ENCODE measurements around the gene SNCB.
"Not testable (repeated sequence)": the region's sequence is repeated elsewhere in the genome, so short reads cannot be mapped to it uniquely, and the experiment has no call there.

SNCB gene

DNA sequence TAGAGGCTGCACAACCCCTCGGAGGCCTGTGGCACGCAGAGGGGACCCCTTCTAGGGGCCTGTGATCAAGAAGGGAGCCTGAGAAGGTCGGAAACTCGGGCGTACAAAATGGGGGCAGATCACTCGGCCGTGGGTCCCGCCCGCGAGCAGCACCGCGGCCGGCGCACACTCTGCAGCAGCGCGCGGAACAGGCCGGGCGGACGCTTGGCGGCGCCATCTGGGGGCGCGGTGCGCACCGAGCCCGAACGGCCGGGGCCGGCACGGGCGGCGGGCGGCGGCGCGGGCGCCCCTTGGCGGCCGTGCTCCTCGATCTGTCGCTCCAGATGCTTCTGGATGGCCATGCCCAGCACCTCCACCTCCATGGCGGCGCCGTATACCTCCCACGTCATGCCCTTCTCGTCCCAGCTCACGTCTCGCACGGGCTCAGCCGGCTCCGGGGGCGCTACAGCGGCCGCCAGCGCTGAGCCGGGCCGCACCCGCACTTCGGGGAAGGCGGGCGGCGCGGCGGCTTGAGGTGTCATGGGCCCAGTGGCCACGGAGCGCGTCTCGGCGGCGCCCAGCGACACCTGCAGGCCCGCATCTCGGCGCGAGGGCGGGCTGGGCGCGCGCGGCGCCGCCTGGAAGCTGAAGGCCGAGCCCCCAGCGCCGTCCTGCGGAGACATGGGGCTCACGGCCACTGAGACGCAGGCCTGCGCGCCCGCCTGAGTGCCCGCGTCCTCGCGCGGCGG, 33.5 kb downstream of the SNCB start:
- DNase-seq, result peak; percentile 36

GRCh38 chr5:176596069-176596644, 34.2 kb downstream of the SNCB start:
- DNase-seq, result no peak

DNA sequence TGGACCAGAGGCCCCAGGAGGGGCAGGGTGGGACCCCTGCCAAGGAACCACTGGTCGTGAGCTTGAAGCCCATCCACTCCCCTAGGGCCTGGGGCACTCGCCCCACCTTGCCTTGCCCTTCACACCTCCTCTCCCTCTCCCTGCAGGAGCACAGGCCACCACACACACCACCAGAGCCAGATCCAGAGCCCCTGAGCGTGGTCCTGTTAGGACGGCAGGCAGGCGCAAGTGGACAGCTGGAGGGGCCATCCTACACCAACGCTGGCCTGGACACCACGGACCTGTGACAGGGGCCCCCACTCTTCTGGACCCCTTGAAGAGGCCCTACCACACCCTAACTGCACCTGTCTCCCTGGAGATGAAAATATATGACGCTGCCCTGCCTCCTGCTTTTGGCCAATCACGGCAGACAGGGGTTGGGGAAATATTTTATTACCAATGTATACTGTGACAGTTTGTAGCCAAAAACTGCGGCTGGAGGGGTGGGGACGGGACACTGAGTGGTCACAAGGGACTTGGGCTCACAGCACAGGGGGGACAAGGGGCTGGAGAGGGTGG, 34.9 kb downstream of the SNCB start:
- no peak for DNase-seq

DNA sequence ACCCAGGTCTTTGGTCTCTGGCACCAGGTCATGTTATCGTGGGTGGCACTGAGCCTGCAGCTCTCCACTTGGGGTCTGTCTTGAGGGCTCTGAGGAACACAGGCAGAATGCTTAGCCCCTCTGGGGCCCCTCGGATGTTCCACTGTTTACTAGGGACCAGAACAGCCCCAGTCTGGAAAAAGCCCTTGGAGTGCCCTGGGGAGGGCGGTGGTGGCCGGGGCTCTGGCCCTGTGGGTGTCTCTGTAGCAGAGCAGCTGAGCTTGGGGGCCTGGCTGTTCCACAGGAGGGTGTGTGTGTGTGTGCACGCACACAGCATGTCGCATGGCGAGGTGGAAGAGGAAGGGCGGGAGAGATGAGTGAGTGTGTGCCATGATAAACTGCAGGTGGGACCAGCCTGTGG, 35.8 kb downstream of the SNCB start:
- no peak for DNase-seq

DNA sequence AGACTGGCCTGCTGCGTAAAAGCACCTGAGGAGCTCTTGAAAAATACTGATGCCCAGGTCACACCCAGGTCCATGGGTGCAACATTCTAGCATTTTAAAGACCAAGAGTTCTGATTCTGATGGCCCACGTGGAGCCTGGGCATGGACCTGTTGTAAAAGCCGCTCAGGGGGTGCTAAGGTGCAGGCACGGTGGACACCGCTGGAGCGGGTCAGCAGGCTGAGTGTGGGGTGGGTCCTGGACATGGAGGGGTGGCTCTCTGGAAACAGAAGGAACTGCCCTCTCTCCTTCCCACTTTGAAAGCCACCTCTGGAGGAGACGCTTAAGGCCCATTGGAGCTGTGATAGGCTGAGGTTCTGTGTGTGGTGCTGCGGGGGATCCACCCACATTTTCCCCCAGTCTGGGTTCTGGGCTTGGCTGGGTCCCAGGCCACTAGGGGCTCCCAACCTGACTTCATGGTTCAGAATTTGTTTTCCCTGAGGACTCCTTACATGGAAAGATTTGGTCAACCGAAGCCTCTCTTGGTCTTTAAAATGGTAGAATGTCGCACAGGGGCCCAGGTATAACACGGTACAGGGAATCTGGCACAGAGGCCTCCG, 37.0 kb downstream of the SNCB start:
- no peak for DNase-seq

DNA sequence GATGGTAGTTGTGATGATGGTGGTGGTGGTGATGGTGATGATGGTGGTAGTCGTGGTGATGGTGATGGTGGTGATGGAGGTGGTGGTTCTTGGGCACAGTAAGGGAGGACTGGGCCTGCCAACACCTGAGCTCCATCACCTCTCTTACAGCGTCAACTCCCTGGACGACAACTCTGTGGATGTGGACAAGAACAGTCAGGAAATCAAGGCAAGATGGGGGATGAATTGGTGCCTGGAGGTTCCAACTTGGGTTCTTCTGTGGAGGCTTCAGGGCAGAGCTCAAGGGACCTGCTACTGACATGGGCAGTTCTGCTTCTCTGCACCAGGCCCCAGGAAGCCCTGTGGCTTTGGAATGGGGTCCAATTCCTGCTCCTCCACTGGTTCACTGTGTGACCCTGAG, 37.8 kb downstream of the SNCB start:
- no peak for DNase-seq

DNA sequence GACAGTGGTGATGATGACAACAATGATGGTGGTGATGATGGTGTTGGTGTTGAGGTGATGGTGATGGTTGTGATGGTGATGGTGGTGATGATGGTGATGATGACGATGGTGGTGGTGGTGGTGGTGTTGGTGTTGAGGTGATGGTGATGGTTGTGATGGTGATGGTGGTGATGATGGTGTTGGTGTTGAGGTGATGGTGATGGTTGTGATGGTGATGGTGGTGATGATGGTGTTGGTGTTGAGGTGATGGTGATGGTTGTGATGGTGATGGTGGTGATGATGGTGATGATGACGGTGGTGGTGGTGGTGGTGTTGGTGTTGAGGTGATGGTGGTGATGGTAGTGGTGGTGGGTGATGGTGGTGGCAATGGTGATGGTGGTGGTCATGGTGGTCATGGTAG, 38.7 kb downstream of the SNCB start:
- DNase-seq, result not testable (repeated sequence)

- DNase-seq, result no peak
These were observed 40.2 kb downstream of the SNCB start for GRCh38 chr5:176590035-176590717.

- DNase-seq, result no peak
These were observed 41.1 kb downstream of the SNCB start for GRCh38 chr5:176589039-176589769.

- no peak for DNase-seq
These were observed 42.0 kb downstream of the SNCB start for GRCh38 chr5:176588297-176588696.

GRCh38 chr5:176587398-176587797, 42.9 kb downstream of the SNCB start:
- DNase-seq, result no peak

- no peak for DNase-seq
These were observed 47.3 kb downstream of the SNCB start for GRCh38 chr5:176583076-176583475.

GRCh38 chr5:176581361-176581760, 49.0 kb downstream of the SNCB start:
- DNase-seq, result no peak

DNA sequence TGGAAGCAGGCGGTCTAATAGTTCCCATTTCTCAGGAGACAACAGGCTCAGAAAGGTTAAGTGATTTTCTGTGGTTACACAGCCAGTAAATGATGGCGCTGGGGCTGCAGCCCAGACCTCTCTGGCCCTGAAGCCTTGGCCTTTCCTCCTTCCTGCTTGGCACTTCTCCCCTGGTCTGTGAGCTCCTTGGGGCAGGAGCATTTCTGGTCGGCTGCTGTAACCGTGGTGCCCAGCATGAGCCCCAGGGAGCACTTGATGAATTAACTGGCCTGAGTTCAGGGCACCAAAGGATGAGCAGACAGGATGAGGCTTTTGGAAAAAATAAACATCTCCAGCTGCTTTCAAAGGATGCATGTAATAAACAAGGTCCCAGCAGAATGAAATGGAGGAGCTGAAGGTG, 51.0 kb downstream of the SNCB start:
- DNase-seq, result no peak

DNA sequence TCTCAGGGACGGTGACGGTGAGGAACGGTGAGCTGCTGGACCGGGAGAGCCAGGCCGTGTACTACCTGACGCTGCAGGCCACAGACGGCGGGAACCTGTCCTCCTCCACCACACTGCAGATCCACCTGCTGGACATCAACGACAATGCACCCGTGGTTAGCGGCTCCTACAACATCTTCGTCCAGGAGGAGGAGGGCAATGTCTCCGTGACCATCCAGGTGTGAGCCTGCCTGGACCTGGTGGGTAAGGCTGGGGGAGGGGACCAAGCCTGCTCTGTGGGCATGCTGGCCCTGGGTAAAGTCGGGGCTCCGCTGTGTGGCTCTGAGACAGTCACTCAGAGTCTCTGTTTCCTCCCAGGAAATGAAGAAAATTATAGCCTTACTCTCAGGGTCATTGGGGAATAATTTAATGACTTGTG, 51.9 kb downstream of the SNCB start:
- DNase-seq, result peak; percentile 48

- DNase-seq, result no peak
These were observed 52.8 kb downstream of the SNCB start for GRCh38 chr5:176577312-176578176.

DNA sequence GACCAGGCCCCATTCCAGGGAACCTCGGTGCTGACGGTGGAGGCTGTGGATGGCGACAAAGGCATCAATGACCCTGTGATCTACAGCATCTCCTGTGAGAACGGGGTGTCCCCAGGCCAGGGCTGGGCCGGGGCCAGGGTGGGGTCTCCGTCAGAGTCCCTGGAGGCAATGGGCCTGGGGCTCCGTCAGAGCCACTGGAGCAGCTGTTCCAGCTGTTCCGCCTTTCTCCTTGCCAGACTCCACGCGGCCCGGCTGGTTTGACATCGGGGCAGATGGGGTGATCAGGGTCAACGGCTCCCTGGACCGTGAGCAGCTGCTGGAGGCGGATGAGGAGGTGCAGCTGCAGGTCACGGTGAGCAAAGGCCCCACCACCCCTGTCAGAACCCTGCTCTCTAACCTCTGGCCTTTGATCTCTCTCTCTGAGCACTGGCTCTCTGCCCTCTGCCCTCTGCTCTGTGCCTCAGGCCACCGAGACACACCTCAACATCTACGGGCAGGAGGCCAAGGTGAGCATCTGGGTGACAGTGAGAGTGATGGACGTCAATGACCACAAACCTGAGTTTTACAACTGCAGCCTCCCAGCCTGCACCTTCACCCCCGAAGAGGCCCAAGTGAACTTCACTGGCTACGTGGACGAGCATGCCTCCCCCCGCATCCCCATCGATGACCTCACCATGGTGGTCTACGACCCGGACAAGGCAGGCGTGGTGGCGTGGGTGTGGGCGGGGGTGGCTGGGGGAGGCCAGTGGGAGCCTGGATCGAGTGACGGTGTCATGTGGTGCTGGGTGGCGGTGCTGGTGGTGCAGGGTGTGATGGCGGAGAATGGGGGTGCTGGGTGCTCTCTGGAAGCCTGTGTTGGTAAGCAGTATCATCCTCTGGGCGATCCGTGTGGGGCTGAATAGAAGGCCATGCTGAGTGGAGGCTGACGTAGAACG, 54.6 kb downstream of the SNCB start:
- DNase-seq, result no peak

DNA sequence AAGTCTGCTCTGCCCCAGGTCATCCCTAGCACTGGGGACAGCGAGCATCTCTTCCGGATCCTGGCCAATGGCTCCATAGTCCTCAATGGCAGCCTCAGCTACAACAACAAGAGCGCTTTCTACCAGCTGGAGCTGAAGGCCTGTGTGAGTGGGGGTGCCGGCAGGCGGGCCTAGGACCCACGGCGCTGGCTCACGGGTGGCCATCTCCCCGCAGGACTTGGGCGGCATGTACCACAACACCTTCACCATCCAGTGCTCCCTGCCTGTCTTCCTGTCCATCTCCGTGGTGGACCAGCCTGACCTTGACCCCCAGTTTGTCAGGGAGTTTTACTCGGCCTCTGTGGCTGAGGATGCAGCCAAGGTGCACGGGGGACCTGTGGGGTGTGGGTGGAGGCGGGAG, 55.3 kb downstream of the SNCB start:
- DNase-seq, result no peak

DNA sequence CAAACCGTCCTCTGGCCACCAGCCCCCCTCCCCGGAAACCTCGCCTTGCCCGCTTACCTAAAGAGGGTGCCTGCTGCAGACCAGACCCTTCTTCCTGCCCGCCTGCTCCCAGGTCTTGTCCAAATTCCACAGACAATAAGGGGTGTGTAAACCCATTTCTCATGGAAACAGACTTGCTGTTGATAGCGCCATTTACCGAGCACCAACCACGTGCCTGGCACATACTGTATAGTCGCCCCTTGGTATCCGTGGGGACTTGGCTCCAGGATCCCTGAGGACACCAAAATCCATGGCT, 56.1 kb downstream of the SNCB start:
- DNase-seq, result no peak

DNA sequence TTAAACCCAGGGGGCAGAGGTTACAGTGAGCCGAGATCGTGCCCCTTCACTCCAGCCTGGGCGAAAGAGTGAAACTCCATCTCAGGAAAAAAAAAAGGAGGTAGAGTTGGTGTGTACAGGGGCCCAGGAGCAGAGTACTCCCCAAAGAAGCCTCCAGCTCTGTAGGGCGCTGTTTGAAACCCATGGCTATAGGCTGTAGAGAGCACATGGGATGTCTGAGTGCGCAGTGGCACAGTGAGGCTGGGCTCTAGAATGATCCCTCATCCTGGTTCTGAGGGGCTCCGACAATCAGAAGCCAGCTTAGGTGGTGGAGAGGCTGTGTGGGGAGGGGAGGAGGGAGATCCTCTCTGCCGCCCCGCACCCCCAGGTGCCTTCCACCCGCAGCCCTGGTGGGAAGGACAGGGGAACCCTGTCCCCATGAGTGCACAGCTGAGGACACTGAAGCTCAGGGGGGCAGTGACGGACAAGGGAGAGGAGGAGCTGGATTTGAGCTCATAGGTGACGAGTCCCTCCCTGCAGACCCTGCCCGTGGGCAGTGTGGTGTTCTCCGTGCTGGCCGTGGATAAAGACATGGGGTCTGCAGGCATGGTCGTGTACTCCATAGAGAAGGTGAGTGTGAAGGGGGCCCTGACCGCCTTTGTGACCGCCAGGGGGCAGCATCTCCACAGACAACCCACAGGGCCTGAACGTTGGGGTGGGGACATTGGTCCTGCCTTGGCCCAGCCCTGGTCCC, 56.6 kb downstream of the SNCB start:
- DNase-seq, result peak; percentile 54

All from femur (tissue), 1 donor.